Measurements from ENCODE around the gene PPP1R36. TPM values are rescaled to one million over a fixed set of nuclear protein-coding genes. Genes with fewer than 3 reads are reported as not detected.
"Not testable (repeated sequence)": the region's sequence is repeated elsewhere in the genome, so short reads cannot be mapped to it uniquely, and the experiment has no call there.

The PPP1R36 gene
- total RNA-seq, 1 donor from 2014 or later: 1.3 TPM

GRCh38 chr14:64563696-64564095, 13.9 kb downstream of the PPP1R36 start:
- no peak for DNase-seq (ENCODE audit: low spot score)

GRCh38 chr14:64566651-64567122, 16.9 kb downstream of the PPP1R36 start:
- no peak for DNase-seq (ENCODE audit: low spot score)

- no peak for DNase-seq (ENCODE audit: low spot score)
Observed at GRCh38 chr14:64569138-64569631, 19.4 kb downstream of the PPP1R36 start.

- not testable (repeated sequence) for DNase-seq (ENCODE audit: low spot score)
Observed at GRCh38 chr14:64569646-64570045, 19.9 kb downstream of the PPP1R36 start.

GRCh38 chr14:64572386-64573104, 22.8 kb downstream of the PPP1R36 start:
- DNase-seq (ENCODE audit: low spot score): no peak

GRCh38 chr14:64573109-64573508, 23.3 kb downstream of the PPP1R36 start:
- DNase-seq (ENCODE audit: low spot score): no peak

GRCh38 chr14:64574371-64575107, 24.8 kb downstream of the PPP1R36 start:
- DNase-seq (ENCODE audit: low spot score): no peak

- DNase-seq (ENCODE audit: low spot score): no peak
Observed at GRCh38 chr14:64577211-64577610, 27.4 kb downstream of the PPP1R36 start.

GRCh38 chr14:64580467-64580866, 30.7 kb downstream of the PPP1R36 start:
- DNase-seq (ENCODE audit: low spot score): no peak

- DNase-seq (ENCODE audit: low spot score): no peak
Observed at GRCh38 chr14:64581363-64581762, 31.6 kb downstream of the PPP1R36 start.

GRCh38 chr14:64581817-64582216, 32.1 kb downstream of the PPP1R36 start:
- no peak for DNase-seq (ENCODE audit: low spot score)

GRCh38 chr14:64584190-64584589, 34.4 kb downstream of the PPP1R36 start:
- no peak for DNase-seq (ENCODE audit: low spot score)

- no peak for DNase-seq (ENCODE audit: low spot score)
Observed at GRCh38 chr14:64591809-64592208, 42.0 kb downstream of the PPP1R36 start.

- DNase-seq (ENCODE audit: low spot score): no peak
Observed at GRCh38 chr14:64594438-64594837, 44.7 kb downstream of the PPP1R36 start.

- no peak for DNase-seq (ENCODE audit: low spot score)
Observed at GRCh38 chr14:64598404-64598803, 48.6 kb downstream of the PPP1R36 start.

- no peak for DNase-seq (ENCODE audit: low spot score)
Observed at GRCh38 chr14:64601571-64601970, 51.8 kb downstream of the PPP1R36 start.

- DNase-seq (ENCODE audit: low spot score): no peak
Observed at GRCh38 chr14:64602826-64603225, 53.1 kb downstream of the PPP1R36 start.

GRCh38 chr14:64604001-64604400, 54.2 kb downstream of the PPP1R36 start:
- no peak for DNase-seq (ENCODE audit: low spot score)

- DNase-seq (ENCODE audit: low spot score): no peak
Observed at GRCh38 chr14:64604881-64605280, 55.1 kb downstream of the PPP1R36 start.

GRCh38 chr14:64605926-64606685, 56.3 kb downstream of the PPP1R36 start:
- no peak for DNase-seq (ENCODE audit: low spot score)

- no peak for DNase-seq (ENCODE audit: low spot score)
Observed at GRCh38 chr14:64610049-64610746, 60.4 kb downstream of the PPP1R36 start.

Data from mesenteric fat pad (tissue), 1 donor.